Thyroid gland (tissue), 4 donors: ENCODE results near the gene LUM.

ENCODE experiments used
- POLR2A ChIP-seq, 2 donors: fragments of 450-650 bp; IDR thresholded peaks; one replicate each; pipeline ENCODE4 v1.6.1; 2017; ENCODE audit warnings: antibody characterized with exemption in 2 of 2, mild to moderate bottlenecking in 2 of 2, moderate library complexity in 1 of 2
- TF ChIP-seq, protein P1 (sequence below), 6 experiments: fragments of 200-600 bp in 3 of 6; fragments of 450-650 bp in 3 of 6; sonication (generic) in 3 of 6; IDR thresholded peaks; one replicate each; pipeline ENCODE4 v1.5.1; 2016 to 2019; ENCODE audit warnings: antibody characterized with exemption in 6 of 6, mild to moderate bottlenecking in 2 of 6, inconsistent platforms in 1 of 6, moderate library complexity in 1 of 6

DNA sequence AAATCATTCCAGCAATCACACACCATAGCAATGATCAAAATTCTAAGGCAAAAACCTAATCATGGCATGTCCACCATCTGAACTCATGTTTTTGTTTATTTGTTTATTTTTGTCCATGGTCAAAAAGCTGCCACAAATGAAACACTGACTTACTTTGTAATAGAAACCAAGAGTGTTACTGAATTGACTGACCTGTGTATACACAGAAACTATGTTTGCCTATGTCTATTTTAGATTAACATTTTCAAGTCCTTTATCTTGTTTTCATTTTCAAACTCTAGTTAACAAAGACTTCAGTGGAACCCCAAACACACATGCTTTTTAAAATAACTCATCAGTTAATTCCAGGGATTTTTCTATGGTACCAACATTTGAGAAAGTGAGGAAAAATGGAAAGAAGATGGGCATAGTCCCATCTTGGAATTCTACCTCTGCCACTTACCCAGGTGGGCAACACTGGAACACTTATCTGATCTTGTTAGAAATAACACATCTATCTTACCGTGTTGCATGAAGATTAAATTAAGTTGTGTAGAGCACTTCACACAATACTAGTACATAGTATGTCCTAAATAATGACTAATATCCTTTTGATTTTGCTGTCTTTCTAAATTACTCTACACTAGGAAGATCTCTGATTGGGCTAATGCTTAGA, 6.4 kb downstream of the LUM start:
- TF ChIP-seq, protein P1, sequence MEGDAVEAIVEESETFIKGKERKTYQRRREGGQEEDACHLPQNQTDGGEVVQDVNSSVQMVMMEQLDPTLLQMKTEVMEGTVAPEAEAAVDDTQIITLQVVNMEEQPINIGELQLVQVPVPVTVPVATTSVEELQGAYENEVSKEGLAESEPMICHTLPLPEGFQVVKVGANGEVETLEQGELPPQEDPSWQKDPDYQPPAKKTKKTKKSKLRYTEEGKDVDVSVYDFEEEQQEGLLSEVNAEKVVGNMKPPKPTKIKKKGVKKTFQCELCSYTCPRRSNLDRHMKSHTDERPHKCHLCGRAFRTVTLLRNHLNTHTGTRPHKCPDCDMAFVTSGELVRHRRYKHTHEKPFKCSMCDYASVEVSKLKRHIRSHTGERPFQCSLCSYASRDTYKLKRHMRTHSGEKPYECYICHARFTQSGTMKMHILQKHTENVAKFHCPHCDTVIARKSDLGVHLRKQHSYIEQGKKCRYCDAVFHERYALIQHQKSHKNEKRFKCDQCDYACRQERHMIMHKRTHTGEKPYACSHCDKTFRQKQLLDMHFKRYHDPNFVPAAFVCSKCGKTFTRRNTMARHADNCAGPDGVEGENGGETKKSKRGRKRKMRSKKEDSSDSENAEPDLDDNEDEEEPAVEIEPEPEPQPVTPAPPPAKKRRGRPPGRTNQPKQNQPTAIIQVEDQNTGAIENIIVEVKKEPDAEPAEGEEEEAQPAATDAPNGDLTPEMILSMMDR (IDR thresholded peaks at IDR 0.05): no peak
- no peak for TF ChIP-seq POLR2A (IDR thresholded peaks at IDR 0.05)
